GM12864 (cell line): ENCODE results near the gene GSTO2.
A peak's percentile ranks its signal among the peaks of the same experiment; 100 is the strongest.

Experiments
- DNase-seq: peaks from one replicate; pipeline ENCODE4 v3.0.0-alpha.2; 2011; ENCODE audit warnings: low read depth
- H3K4me3 ChIP-seq: 2 replicates; pipeline ENCODE4 v1.5.1; 2011; ENCODE audit warnings: mild to moderate bottlenecking, low read depth, low read length, control low read depth
- TF ChIP-seq, protein P1 (sequence below): IDR thresholded peaks from 2 replicates; pipeline ENCODE4 v1.5.1; 2011; ENCODE audit warnings: low read depth, mild to moderate bottlenecking, moderate library complexity, low read length, control low read depth, inconsistent platforms; ENCODE audit errors: missing control alignments

Gene GSTO2

DNA sequence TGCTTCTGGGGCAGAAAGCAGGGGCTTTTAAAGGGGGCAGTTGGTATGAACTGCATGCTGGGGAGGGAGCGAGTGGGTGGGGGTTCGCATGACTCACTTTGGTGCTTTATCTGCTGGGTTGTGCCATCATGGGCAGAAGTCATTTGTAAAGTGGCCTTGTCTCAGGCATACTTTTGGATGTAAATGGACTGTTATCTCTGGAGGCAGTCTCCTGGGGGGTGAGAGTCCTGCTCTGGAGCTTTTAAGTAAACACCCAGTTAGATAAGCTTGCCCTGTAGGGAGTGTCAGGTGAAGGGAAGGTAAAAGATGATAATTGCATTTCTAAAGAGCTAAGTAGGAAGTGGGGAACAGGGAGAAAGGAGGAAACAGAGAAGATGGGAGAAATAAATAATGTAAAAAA is 15.9 kb upstream of the GSTO2 start:
- no peak for DNase-seq
- no peak overlapping the region for H3K4me3 ChIP-seq
- TF ChIP-seq, protein P1, sequence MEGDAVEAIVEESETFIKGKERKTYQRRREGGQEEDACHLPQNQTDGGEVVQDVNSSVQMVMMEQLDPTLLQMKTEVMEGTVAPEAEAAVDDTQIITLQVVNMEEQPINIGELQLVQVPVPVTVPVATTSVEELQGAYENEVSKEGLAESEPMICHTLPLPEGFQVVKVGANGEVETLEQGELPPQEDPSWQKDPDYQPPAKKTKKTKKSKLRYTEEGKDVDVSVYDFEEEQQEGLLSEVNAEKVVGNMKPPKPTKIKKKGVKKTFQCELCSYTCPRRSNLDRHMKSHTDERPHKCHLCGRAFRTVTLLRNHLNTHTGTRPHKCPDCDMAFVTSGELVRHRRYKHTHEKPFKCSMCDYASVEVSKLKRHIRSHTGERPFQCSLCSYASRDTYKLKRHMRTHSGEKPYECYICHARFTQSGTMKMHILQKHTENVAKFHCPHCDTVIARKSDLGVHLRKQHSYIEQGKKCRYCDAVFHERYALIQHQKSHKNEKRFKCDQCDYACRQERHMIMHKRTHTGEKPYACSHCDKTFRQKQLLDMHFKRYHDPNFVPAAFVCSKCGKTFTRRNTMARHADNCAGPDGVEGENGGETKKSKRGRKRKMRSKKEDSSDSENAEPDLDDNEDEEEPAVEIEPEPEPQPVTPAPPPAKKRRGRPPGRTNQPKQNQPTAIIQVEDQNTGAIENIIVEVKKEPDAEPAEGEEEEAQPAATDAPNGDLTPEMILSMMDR: no peak

GRCh38 chr10:104253606-104254410 is 15.2 kb upstream of the GSTO2 start:
- TF ChIP-seq, protein P1: no peak
- no peak for DNase-seq
- peak overlapping the region; percentile 97 for H3K4me3 ChIP-seq

- H3K4me3 ChIP-seq: peak within 1 kb of the TSS; percentile 97
- TF ChIP-seq, protein P1: peak; percentile 4
- DNase-seq: no peak
These were observed 14.3 kb upstream of the GSTO2 start, which contains the start of gene GSTO1 for GRCh38 chr10:104254493-104255310. GSTO1 (plus strand) TSS chr10:104254892; CDS start chr10:104254929, 37 bp downstream.

DNA sequence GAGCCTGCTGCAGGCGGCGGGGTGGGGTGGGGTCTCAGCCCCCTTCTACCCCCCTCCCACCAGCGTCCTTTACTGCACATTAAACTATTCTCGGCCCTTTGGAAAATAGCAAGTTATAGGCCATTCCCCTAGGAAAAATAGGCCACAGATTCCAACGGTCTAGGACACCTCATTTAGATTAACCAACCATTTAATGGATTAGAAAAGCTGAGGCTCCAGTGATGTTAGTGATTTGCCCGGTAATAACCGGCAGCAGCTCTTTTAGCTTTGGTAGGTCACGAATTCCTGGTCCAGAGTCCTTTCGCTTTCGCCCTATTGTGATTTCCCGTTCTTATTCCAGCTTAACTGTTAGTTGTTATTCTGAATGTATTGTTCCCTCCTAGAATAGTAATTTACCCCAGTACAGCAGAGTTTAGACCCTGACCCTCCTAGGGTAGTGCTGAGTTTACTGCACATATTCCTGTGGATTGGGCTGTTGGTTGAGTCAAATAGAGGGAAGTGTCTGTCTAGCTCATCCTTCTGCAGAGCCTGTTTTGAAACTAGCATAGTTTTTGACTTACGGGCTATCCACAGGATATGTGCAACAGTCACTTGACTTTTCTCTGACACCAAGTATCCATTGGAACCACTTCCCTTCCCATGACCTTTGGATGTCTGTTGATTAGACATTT is 13.5 kb upstream of the GSTO2 start:
- TF ChIP-seq, protein P1: no peak
- peak overlapping the region; percentile 97 for H3K4me3 ChIP-seq

GRCh38 chr10:104256335-104256961 is 12.5 kb upstream of the GSTO2 start:
- TF ChIP-seq, protein P1: no peak
- DNase-seq: no peak
- no peak overlapping the region; the same call in 1 of the 2 replicates for H3K4me3 ChIP-seq

More for the DNA sequence above, 13.5 kb upstream of the GSTO2 start:
- DNase-seq: no peak

DNA sequence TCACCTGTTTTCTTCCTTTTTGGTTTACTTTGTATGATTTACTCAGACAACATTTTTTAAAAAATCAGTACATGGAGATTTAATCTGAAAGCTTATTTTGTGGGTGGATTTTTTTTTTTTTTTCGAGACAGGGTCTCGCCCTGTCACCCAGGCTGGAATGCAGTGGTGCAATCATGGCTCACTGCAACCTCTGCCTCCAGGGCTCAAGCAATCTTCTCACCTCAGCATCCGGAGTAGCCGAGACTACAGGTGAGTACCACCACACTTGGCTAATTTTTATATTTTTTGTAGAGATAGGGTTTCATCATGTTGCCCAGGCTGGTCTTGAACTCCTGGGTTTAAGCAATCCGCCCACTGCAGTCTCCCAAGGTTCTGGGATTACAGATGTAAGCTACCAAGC is 11.7 kb upstream of the GSTO2 start:
- TF ChIP-seq, protein P1: no peak
- no peak overlapping the region for H3K4me3 ChIP-seq
- DNase-seq: no peak
